Nephron progenitor cell (in vitro differentiated cells): ENCODE data around the gene ADAM29.

Experiments used
- DNase-seq: peaks from one replicate; pipeline ENCODE4 v3.0.0; 2021
- H3K27ac Mint-ChIP-seq: 2 replicates; pipeline ENCODE4 v1.8.0; 2021; ENCODE audit warnings: mild to moderate bottlenecking, moderate library complexity, mixed read lengths
- H3K27me3 Mint-ChIP-seq: 2 replicates; pipeline ENCODE4 v1.8.0; 2021; ENCODE audit warnings: mild to moderate bottlenecking, low read depth, mixed read lengths; ENCODE audit not compliant: poor library complexity
- H3K36me3 Mint-ChIP-seq: 2 replicates; pipeline ENCODE4 v1.8.0; 2021; ENCODE audit warnings: low read depth, mixed read lengths
- H3K4me1 Mint-ChIP-seq: 2 replicates; pipeline ENCODE4 v1.8.0; 2021; ENCODE audit warnings: mixed read lengths
- H3K4me3 Mint-ChIP-seq: 2 replicates; pipeline ENCODE4 v1.8.0; 2021; ENCODE audit warnings: mild to moderate bottlenecking, moderate library complexity, mixed read lengths
- H3K9me3 Mint-ChIP-seq: 2 replicates; pipeline ENCODE4 v1.8.0; 2021; ENCODE audit warnings: mild to moderate bottlenecking, moderate library complexity, mixed read lengths
- TF ChIP-seq, protein P1 (sequence below): fragments of 200-600 bp; sonication (generic); IDR thresholded peaks from 2 replicates; pipeline ENCODE4 v1.5.0; 2021; ENCODE audit warnings: antibody characterized with exemption

ADAM29 gene

DNA sequence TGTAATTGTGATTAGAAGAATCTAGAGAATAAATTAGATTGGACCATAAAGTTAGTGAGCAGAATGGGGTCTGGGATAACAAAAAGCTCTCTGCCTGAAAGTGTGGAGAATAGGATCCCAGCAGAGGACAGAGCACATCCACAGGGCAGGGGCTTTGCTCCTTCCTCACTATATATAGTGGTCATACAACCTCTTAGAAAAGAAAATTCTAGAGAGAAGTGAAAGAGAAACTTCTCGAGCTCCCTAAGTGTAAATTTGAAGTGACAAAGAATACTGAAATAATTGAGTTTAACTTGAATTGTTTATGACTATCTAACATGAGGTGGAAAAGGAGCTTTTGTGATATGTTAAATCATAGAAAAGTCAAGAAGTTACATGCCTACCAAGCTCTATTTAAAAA, 14.9 kb downstream of the ADAM29 start:
- Mint-ChIP-seq H3K27me3 (no peaks in the 10 kb centered on the region), H3K4me1 (no peaks in the 10 kb centered on the region), H3K4me3 (no peak overlapping the region), H3K36me3 (no peaks in the 10 kb centered on the region), H3K27ac (no peak overlapping the region), H3K9me3 (no peaks in the 10 kb centered on the region)
- TF ChIP-seq, protein P1, sequence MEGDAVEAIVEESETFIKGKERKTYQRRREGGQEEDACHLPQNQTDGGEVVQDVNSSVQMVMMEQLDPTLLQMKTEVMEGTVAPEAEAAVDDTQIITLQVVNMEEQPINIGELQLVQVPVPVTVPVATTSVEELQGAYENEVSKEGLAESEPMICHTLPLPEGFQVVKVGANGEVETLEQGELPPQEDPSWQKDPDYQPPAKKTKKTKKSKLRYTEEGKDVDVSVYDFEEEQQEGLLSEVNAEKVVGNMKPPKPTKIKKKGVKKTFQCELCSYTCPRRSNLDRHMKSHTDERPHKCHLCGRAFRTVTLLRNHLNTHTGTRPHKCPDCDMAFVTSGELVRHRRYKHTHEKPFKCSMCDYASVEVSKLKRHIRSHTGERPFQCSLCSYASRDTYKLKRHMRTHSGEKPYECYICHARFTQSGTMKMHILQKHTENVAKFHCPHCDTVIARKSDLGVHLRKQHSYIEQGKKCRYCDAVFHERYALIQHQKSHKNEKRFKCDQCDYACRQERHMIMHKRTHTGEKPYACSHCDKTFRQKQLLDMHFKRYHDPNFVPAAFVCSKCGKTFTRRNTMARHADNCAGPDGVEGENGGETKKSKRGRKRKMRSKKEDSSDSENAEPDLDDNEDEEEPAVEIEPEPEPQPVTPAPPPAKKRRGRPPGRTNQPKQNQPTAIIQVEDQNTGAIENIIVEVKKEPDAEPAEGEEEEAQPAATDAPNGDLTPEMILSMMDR = no peak
- no peak for DNase-seq

DNA sequence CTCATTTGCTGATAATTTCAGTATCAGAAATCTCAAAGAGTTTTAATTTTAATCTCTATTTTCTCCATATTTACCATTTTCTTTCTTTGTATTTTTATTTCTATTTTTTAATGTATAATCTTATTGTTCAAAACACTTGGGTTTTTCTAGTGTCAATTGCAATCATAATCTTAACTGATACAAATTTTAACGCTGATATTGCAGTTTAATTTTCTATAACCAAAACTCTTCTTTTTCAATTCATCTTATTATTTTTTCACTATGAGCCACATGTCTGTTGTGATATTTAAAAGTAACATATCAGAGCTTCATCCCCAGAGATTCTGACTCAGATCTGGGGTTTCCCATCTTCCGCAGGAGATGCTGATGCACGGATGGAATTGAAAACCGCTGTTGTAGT, 16.2 kb downstream of the ADAM29 start:
- no peaks in the 10 kb centered on the region for H3K27me3 Mint-ChIP-seq
- no peak overlapping the region for H3K4me3 Mint-ChIP-seq
- no peaks in the 10 kb centered on the region for H3K4me1 Mint-ChIP-seq
- H3K36me3 Mint-ChIP-seq = no peaks in the 10 kb centered on the region
- H3K27ac Mint-ChIP-seq = no peak overlapping the region
- TF ChIP-seq, protein P1 = no peak
- H3K9me3 Mint-ChIP-seq = no peaks in the 10 kb centered on the region
- no peak for DNase-seq

DNA sequence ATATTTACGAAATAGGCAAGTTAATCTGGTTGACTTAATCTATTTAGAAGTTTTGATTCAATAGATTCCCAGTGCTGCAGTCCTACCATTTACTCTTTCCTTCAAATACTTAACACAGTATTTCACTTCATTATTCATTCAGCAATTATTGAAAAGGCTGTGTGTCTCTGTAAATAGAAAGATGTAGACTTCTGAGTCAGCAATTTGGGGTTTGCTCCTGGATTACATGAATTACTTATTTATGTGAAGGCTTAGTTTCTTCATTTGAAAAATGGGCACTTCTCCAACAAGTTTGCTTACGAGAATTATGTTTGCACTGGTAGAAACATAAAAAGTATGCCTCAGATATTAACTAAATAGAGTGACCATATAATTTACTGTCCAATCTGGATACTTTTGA, 17.4 kb downstream of the ADAM29 start:
- no peaks in the 10 kb centered on the region for H3K4me1 Mint-ChIP-seq
- no peaks in the 10 kb centered on the region for H3K9me3 Mint-ChIP-seq
- no peak overlapping the region for H3K27ac Mint-ChIP-seq
- no peak for DNase-seq
- H3K4me3 Mint-ChIP-seq = no peak overlapping the region
- H3K36me3 Mint-ChIP-seq = no peaks in the 10 kb centered on the region
- TF ChIP-seq, protein P1 = no peak
- H3K27me3 Mint-ChIP-seq = no peaks in the 10 kb centered on the region

DNA sequence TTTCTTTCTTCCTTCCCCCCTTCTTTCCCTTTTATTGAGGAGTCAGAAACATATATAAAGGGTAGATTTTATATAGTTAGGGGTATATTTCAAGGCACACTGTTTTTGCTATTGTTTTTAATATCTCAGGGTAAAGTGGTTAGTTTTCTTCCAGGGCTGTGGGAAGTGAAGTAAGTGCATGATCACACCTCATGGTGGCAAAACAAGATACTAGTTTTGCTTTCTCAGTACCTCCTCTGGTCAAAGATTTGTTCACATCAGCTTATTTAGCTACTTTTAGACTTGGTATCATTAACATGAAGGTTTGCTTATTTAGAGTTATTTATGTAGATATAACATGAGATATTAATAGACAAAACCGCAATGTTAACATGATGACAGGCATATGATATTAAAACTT, 21.8 kb downstream of the ADAM29 start:
- TF ChIP-seq, protein P1 = no peak
- no peaks in the 10 kb centered on the region for H3K4me1 Mint-ChIP-seq
- no peak overlapping the region for H3K27ac Mint-ChIP-seq
- peaks cover 4% of the 10 kb centered on the region for H3K9me3 Mint-ChIP-seq
- no peaks in the 10 kb centered on the region for H3K36me3 Mint-ChIP-seq
- no peaks in the 10 kb centered on the region for H3K27me3 Mint-ChIP-seq
- DNase-seq = no peak
- H3K4me3 Mint-ChIP-seq = no peak overlapping the region

DNA sequence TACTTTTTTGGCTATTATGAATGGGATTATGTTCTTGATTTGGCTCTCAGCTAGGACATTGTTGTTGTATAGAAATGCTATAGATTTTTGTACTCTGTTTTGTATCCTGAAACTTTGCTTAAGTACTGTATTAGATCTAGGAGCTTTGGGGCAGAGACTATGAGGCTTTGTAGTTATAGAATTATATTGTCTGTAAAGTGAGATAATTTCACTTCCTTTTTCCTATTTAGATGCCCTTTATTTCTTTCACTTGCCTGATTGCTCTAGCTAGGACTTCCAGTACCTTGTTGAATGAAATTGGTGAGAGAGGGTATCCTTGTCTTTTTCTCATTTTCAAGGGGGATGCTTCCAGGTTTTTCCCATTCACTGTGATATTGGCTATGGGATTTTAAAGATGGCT, 28.1 kb downstream of the ADAM29 start:
- H3K4me1 Mint-ChIP-seq = no peaks in the 10 kb centered on the region

DNA sequence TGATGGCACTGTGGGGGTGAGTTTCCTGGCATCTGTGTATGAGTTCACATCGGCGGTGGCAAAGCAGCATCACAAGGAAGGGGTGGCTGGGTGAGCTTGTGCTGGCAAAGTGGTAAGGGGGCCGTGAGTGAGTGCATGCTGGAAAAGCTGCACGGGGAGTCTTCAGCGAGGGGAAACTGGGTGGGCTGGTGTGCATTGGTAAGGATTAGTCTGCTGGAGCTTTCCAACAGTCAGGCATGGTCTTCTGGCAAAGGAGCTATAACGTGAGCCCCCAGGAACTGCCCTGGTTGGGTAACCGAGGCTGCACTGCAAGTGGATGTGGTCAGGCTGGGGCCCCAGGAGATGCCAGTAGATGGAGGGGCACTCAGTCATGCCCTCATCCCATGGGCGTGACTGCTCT, 30.7 kb downstream of the ADAM29 start:
- peaks cover 5% of the 10 kb centered on the region for H3K9me3 Mint-ChIP-seq

More for the DNA sequence above, 28.1 kb downstream of the ADAM29 start:
- Mint-ChIP-seq H3K4me3 (no peak overlapping the region), H3K9me3 (peaks cover 7% of the 10 kb centered on the region), H3K27ac (no peak overlapping the region), H3K36me3 (no peaks in the 10 kb centered on the region), H3K27me3 (no peaks in the 10 kb centered on the region)
- TF ChIP-seq, protein P1 = no peak
- DNase-seq = no peak

More for the DNA sequence above, 30.7 kb downstream of the ADAM29 start:
- Mint-ChIP-seq H3K4me3 (no peak overlapping the region), H3K4me1 (no peaks in the 10 kb centered on the region), H3K27ac (no peak overlapping the region), H3K27me3 (no peaks in the 10 kb centered on the region), H3K36me3 (no peaks in the 10 kb centered on the region)
- TF ChIP-seq, protein P1 = no peak
- no peak for DNase-seq
